H9 (cell line): Measurements from ENCODE around the gene PARM1. TPM values are rescaled to one million over a fixed set of nuclear protein-coding genes. Genes with fewer than 3 reads are reported as not detected.

Experiments
- DNase-seq: peaks from one replicate; pipeline ENCODE4 v3.0.0-alpha.2; 2017
- H2AFZ ChIP-seq: one replicate; pipeline ENCODE4 v1.6.1; 2013; ENCODE audit warnings: mild to moderate bottlenecking, low read length, control low read depth, moderate library complexity
- H2AK5ac ChIP-seq: 2 replicates; pipeline ENCODE4 v1.6.1; 2013; ENCODE audit warnings: low read length, control low read depth, mixed read lengths; ENCODE audit not compliant: insufficient read length
- H2BK120ac ChIP-seq: one replicate; pipeline ENCODE4 v1.6.1; 2013; ENCODE audit warnings: low read depth, mild to moderate bottlenecking, low read length, control low read depth, inconsistent platforms; ENCODE audit not compliant: poor library complexity, severe bottlenecking
- H2BK12ac ChIP-seq: 2 replicates; pipeline ENCODE4 v1.6.1; 2013; ENCODE audit warnings: low read length, control low read depth, mixed read lengths, low read depth; ENCODE audit not compliant: insufficient read length
- H2BK15ac ChIP-seq: 2 replicates; pipeline ENCODE4 v1.6.1; 2013; ENCODE audit warnings: low read depth, low read length, control low read depth
- H2BK20ac ChIP-seq: one replicate; pipeline ENCODE4 v1.6.1; 2013; ENCODE audit warnings: low read depth, mild to moderate bottlenecking, low read length, control low read depth, inconsistent platforms; ENCODE audit not compliant: poor library complexity, severe bottlenecking
- H2BK5ac ChIP-seq: 2 replicates; pipeline ENCODE4 v1.6.1; 2013; ENCODE audit warnings: low read length, control low read depth, mixed read lengths; ENCODE audit not compliant: insufficient read length
- H3K14ac ChIP-seq: 2 replicates; pipeline ENCODE4 v1.6.1; 2013; ENCODE audit warnings: low read length, control low read depth; ENCODE audit not compliant: insufficient read depth
- H3K18ac ChIP-seq: 2 replicates; pipeline ENCODE4 v1.6.1; 2013; ENCODE audit warnings: low read depth, mild to moderate bottlenecking, mixed read lengths, low read length, control low read depth; ENCODE audit not compliant: insufficient read length
- H3K23ac ChIP-seq: 2 replicates; pipeline ENCODE4 v1.6.1; 2013; ENCODE audit warnings: low read length, control low read depth, mixed read lengths, low read depth; ENCODE audit not compliant: insufficient read length
- H3K23me2 ChIP-seq: 2 replicates; pipeline ENCODE4 v1.6.1; 2013; ENCODE audit warnings: low read depth, mild to moderate bottlenecking, mixed read lengths, low read length, control low read depth; ENCODE audit not compliant: insufficient read length, poor library complexity, severe bottlenecking
- H3K27ac ChIP-seq: 2 replicates; pipeline ENCODE4 v1.5.1; 2013; ENCODE audit warnings: low read length, control low read depth, mixed read lengths, low read depth; ENCODE audit not compliant: insufficient read length
- H3K27me3 ChIP-seq: 2 replicates; pipeline ENCODE4 v1.6.1; 2013; ENCODE audit warnings: low read length, control low read depth, inconsistent platforms; ENCODE audit not compliant: insufficient read depth
- H3K4ac ChIP-seq: 2 replicates; pipeline ENCODE4 v1.6.1; 2013; ENCODE audit warnings: low read depth, mild to moderate bottlenecking, control low read depth, inconsistent platforms, low read length, moderate library complexity
- H3K4me1 ChIP-seq: 2 replicates; pipeline ENCODE4 v1.6.1; 2013; ENCODE audit warnings: low read length, control low read depth, inconsistent platforms; ENCODE audit not compliant: insufficient read depth
- H3K4me2 ChIP-seq: 2 replicates; pipeline ENCODE4 v1.6.1; 2013; ENCODE audit warnings: low read length, control low read depth, mixed read lengths; ENCODE audit not compliant: insufficient read length, insufficient read depth
- H3K56ac ChIP-seq: 2 replicates; pipeline ENCODE4 v1.6.1; 2013; ENCODE audit warnings: low read depth, mild to moderate bottlenecking, mixed read lengths, low read length, control low read depth; ENCODE audit not compliant: insufficient read length
- H3K79me1 ChIP-seq: 2 replicates; pipeline ENCODE4 v1.6.1; 2013; ENCODE audit warnings: low read depth, mild to moderate bottlenecking, moderate library complexity, low read length, control low read depth, inconsistent platforms; ENCODE audit not compliant: insufficient read depth, poor library complexity, severe bottlenecking
- H3K79me2 ChIP-seq: 2 replicates; pipeline ENCODE4 v1.6.1; 2013; ENCODE audit warnings: low read length, control low read depth, inconsistent platforms; ENCODE audit not compliant: insufficient read depth
- H3K9ac ChIP-seq: 2 replicates; pipeline ENCODE4 v1.6.1; 2013; ENCODE audit warnings: low read length, control low read depth, mixed read lengths; ENCODE audit not compliant: insufficient read length; ENCODE audit errors: extremely low read depth
- H3K9me3 ChIP-seq: one replicate; pipeline ENCODE4 v1.6.1; 2013; ENCODE audit warnings: low read depth, low read length, inconsistent platforms; ENCODE audit not compliant: control insufficient read depth
- H3T11ph ChIP-seq: one replicate; pipeline ENCODE4 v1.6.1; 2013; ENCODE audit warnings: mild to moderate bottlenecking, low read length, control low read depth, inconsistent platforms
- H4K20me1 ChIP-seq: one replicate; pipeline ENCODE4 v1.6.1; 2013; ENCODE audit not compliant: control insufficient read depth, insufficient read length, insufficient read depth
- H4K5ac ChIP-seq: 2 replicates; pipeline ENCODE4 v1.6.1; 2013; ENCODE audit warnings: low read depth, mild to moderate bottlenecking, mixed read lengths, low read length, control low read depth; ENCODE audit not compliant: insufficient read length
- H4K8ac ChIP-seq: replicated peaks from 2 replicates; pipeline ENCODE4 v1.6.1; 2013; ENCODE audit warnings: low read length, control low read depth, mixed read lengths, low read depth; ENCODE audit not compliant: insufficient read length
- H4K91ac ChIP-seq: 2 replicates; pipeline ENCODE4 v1.6.1; 2013; ENCODE audit warnings: low read depth, mild to moderate bottlenecking, moderate library complexity, mixed read lengths, low read length, control low read depth; ENCODE audit not compliant: insufficient read length
- H3K27ac Mint-ChIP-seq, 3 experiments: 2 replicates in 2 of 3; 3 replicates in 1 of 3; pipeline ENCODE4 v1.8.0; 2020 to 2021; ENCODE audit warnings: mixed read lengths in 3 of 3, mild to moderate bottlenecking in 1 of 3, moderate library complexity in 1 of 3
- H3K27me3 Mint-ChIP-seq: 2 replicates; pipeline ENCODE4 v1.8.0; 2021; ENCODE audit warnings: low read depth, mild to moderate bottlenecking, moderate library complexity, mixed read lengths
- H3K36me3 Mint-ChIP-seq, 3 experiments: 2 replicates in 2 of 3; 3 replicates in 1 of 3; pipeline ENCODE4 v1.8.0; 2020 to 2021; ENCODE audit warnings: low read depth in 3 of 3, mixed read lengths in 3 of 3; ENCODE audit not compliant: insufficient read depth in 1 of 3
- H3K4me1 Mint-ChIP-seq, 2 experiments: 2 replicates each; pipeline ENCODE4 v1.8.0; 2020; ENCODE audit warnings: mixed read lengths in 2 of 2
- H3K4me3 Mint-ChIP-seq, 2 experiments: 2 replicates in 1 of 2; 3 replicates in 1 of 2; pipeline ENCODE4 v1.8.0; 2020 to 2021; ENCODE audit warnings: mild to moderate bottlenecking in 2 of 2, mixed read lengths in 2 of 2, moderate library complexity in 1 of 2
- H3K9me3 Mint-ChIP-seq, 2 experiments: 2 replicates in 1 of 2; 3 replicates in 1 of 2; pipeline ENCODE4 v1.8.0; 2020; ENCODE audit warnings: mild to moderate bottlenecking in 2 of 2, mixed read lengths in 2 of 2, moderate library complexity in 1 of 2
- total RNA-seq: library from RNA; stranded (reverse); gene quantifications from 2 replicates; pipeline ENCODE4 v1.2.1, GENCODE V29; 2021
- TF ChIP-seq, protein P1 (sequence below): fragments of 200-600 bp; sonication (generic); conservative IDR thresholded peaks from 3 replicates; pipeline ENCODE4 v1.8.0; 2021; ENCODE audit warnings: antibody characterized with exemption, mild to moderate bottlenecking

Gene PARM1
- total RNA-seq, 1 experiment from 2014 or later, result 2.0 TPM

- Histone ChIP-seq H3K23ac (no peak overlapping the region), H2AK5ac (no peak overlapping the region), H3K79me1 (no peaks in the 10 kb centered on the region), H3K23me2 (no peaks in the 10 kb centered on the region), H3K4me1 (peaks cover 3% of the 10 kb centered on the region; the same call in 1 of the 2 replicates), H2BK12ac (no peak overlapping the region), H2BK15ac (no peak overlapping the region), H2AFZ (no peak overlapping the region), H3K27ac (no peak overlapping the region), H2BK5ac (no peak overlapping the region), H3K79me2 (no peaks in the 10 kb centered on the region), H3K18ac (no peak overlapping the region), H4K20me1 (no peaks in the 10 kb centered on the region), H3K14ac (no peak overlapping the region), H3K4ac (no peak overlapping the region), H3T11ph (no peak overlapping the region), H4K5ac (no peak overlapping the region), H4K91ac (no peak overlapping the region), H2BK120ac (no peak overlapping the region), H4K8ac (no peak overlapping the region), H2BK20ac (no peak overlapping the region), H3K9ac (no peak overlapping the region), H3K9me3 (no peaks in the 10 kb centered on the region), H3K27me3 (no peaks in the 10 kb centered on the region), H3K4me2 (no peak overlapping the region), H3K56ac (no peak overlapping the region)
- peaks cover 11% of the 10 kb centered on the region in 2 experiments for H3K4me1 Mint-ChIP-seq
- H3K4me3 Mint-ChIP-seq, result no peak overlapping the region
- no peak overlapping the region for H3K27ac Mint-ChIP-seq
- H3K36me3 Mint-ChIP-seq, result no peaks in the 10 kb centered on the region; a peak in 1 of 7 replicates
- H3K9me3 Mint-ChIP-seq, result no peaks in the 10 kb centered on the region; a peak in 1 of 5 replicates
- no peaks in the 10 kb centered on the region for H3K27me3 Mint-ChIP-seq
- DNase-seq, result no peak
- TF ChIP-seq, protein P1, sequence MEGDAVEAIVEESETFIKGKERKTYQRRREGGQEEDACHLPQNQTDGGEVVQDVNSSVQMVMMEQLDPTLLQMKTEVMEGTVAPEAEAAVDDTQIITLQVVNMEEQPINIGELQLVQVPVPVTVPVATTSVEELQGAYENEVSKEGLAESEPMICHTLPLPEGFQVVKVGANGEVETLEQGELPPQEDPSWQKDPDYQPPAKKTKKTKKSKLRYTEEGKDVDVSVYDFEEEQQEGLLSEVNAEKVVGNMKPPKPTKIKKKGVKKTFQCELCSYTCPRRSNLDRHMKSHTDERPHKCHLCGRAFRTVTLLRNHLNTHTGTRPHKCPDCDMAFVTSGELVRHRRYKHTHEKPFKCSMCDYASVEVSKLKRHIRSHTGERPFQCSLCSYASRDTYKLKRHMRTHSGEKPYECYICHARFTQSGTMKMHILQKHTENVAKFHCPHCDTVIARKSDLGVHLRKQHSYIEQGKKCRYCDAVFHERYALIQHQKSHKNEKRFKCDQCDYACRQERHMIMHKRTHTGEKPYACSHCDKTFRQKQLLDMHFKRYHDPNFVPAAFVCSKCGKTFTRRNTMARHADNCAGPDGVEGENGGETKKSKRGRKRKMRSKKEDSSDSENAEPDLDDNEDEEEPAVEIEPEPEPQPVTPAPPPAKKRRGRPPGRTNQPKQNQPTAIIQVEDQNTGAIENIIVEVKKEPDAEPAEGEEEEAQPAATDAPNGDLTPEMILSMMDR, result no peak
These were observed 11.4 kb upstream of the PARM1 start for GRCh38 chr4:74921490-74921889.
